Islet of Langerhans (tissue), 1 donor: ENCODE data around the gene DOCK7.
"Not testable (repeated sequence)": the region's sequence is repeated elsewhere in the genome, so short reads cannot be mapped to it uniquely, and the experiment has no call there.

ENCODE experiments used
- FAIRE-seq: peaks from one replicate; lab custom pipeline; 2011; peaks lifted over from hg19 to GRCh38; lab: Jason Lieb, UNC

DOCK7 gene, protein sequence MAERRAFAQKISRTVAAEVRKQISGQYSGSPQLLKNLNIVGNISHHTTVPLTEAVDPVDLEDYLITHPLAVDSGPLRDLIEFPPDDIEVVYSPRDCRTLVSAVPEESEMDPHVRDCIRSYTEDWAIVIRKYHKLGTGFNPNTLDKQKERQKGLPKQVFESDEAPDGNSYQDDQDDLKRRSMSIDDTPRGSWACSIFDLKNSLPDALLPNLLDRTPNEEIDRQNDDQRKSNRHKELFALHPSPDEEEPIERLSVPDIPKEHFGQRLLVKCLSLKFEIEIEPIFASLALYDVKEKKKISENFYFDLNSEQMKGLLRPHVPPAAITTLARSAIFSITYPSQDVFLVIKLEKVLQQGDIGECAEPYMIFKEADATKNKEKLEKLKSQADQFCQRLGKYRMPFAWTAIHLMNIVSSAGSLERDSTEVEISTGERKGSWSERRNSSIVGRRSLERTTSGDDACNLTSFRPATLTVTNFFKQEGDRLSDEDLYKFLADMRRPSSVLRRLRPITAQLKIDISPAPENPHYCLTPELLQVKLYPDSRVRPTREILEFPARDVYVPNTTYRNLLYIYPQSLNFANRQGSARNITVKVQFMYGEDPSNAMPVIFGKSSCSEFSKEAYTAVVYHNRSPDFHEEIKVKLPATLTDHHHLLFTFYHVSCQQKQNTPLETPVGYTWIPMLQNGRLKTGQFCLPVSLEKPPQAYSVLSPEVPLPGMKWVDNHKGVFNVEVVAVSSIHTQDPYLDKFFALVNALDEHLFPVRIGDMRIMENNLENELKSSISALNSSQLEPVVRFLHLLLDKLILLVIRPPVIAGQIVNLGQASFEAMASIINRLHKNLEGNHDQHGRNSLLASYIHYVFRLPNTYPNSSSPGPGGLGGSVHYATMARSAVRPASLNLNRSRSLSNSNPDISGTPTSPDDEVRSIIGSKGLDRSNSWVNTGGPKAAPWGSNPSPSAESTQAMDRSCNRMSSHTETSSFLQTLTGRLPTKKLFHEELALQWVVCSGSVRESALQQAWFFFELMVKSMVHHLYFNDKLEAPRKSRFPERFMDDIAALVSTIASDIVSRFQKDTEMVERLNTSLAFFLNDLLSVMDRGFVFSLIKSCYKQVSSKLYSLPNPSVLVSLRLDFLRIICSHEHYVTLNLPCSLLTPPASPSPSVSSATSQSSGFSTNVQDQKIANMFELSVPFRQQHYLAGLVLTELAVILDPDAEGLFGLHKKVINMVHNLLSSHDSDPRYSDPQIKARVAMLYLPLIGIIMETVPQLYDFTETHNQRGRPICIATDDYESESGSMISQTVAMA (N-terminal part only)

DNA sequence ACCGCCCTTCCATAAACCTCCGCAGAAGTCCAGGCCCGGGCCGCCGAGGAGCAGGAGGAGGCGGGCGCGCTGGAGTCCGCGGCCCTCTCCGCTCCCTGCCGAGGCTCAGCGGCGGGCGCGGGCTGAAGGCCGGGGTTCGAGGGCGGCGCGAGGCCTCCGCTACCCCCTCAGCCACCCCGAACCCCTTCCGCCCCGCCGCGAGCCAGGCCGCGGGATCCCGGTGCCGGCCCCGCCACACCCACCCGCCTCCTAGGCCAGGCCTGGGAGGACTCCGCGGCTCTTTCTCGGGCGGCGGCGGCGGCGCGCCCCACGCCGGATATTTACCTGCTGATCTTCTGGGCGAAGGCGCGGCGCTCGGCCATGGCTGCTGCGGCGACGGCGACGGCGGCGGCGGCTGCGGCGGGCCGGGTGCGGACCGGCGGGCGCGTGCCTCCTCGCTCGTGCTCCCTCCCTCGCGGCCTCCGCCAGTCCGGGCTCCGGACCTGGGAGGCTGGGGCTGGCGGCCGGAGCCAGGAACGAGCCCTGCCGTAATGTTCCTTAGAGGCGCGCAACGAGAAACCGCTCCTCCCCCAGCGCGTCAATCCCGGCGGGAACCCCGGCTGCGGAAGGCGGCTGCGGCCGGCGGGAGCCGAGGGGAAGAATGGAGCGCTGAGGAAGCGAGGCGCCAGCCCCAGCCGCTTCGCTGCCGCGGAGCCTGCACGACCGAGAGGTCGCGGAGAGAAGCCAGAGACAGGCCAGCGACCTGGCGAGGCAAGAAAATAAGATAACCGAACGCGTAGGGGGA lies at the start of gene DOCK7:
DOCK7 (minus strand) TSS at position 484 of the 784 bp plus-strand sequence; CDS start at position 362, 122 bp downstream.
- no peak for FAIRE-seq

DNA sequence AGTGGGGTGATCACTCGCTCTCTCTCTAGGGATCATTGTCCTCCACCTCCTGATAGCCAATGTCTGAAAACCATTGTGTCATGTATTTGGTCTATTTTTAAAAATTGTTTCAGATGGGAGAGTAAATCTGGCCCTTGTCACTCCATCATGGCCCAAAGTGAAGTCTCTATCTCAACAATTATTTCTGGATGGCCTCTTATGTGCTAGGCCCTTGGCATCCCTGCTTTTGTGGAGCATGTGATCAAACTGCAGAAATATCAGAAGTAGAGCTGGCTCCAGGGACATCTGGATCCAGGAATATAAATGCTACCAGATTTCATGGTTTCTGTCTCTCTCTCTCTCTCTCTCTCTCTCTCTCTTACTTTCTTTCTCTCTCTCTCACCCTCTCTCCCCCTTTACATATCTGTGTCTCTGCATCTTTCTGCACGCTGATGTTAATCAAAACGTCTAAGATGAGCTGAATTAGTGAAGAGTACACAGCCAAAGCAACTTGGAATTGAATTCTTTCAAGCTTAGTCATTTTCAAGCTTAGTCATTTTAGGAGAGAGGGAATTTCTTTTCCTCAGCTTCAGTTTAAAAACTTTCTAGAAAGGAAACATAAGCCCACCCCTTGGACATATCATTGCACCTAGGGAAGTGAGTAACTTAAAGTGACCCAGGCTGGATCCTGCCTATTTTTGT lies 47.4 kb upstream of the DOCK7 start:
- no peak for FAIRE-seq

DNA sequence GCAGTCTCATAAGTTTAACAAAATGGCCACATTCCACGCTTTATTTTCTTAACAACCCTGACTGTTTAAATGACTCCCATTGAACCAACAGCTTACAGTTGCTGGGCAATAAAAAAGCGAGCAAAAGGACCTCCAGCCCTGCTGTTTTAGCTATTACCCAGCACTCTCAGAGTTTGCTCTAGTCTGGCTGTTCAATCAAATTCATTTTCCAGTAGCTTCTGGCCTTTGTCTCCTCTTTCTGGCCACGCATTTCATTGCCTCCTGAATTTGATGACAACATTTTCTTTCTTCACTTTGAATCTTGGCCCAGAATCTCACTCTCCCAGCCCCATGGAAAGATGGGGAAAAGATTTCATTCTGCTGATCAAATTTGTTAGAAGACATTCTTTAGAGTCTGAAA lies 44.1 kb upstream of the DOCK7 start:
- FAIRE-seq: peak; percentile 43

DNA sequence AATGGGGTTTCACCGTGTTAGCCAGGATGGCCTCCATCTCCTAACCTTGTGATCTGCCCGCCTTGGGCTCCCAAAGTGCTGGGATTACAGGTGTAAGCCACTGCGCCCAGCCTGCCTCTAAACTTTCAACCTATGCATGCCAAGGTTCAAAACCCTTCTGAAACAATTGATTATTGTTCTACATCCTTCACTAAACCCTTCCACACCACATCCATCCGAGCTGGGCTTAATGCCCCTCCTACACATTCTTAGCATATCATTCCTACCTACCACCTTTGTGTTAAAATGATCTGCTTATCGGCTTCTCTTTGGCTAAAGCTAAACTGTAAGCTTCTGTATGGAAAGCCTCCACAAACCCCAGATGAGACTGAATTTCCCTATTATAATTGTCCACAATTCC lies 40.8 kb upstream of the DOCK7 start:
- no peak for FAIRE-seq

DNA sequence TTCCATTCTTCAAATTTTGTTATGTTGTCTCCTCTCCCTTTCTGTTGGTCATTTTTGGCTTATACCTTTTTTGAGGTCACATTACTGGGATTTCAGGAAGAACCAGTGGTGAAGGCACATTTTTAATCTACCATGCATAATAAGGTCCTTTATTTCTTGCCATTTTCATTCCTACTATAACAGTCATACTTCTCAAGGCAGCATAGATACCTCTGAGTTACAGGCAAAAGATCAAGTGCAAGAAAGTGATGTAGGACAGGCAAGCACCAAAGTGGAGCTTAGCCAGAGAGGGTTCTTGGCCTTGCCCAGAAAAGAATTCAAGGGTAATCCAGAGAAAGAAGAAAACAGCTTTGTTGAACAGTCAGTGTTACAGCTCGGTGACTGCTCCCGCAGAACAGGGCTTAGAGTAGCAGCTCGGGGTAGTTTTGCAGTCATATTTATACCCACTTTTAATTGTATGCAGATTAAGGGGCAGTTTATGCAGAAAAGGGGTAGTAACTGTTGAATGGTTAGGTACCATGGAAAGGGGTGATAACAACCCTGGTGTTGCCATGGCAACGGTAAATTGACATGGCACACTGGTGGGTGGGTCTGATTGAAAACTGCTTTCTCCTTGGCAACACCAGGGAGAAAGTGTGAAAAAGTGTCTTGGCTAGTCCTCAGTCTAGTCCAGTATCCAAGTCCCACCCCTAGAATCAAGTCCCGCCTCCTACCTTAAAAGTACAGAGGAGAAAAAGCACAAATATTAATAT lies 39.6 kb upstream of the DOCK7 start:
- FAIRE-seq: no peak

DNA sequence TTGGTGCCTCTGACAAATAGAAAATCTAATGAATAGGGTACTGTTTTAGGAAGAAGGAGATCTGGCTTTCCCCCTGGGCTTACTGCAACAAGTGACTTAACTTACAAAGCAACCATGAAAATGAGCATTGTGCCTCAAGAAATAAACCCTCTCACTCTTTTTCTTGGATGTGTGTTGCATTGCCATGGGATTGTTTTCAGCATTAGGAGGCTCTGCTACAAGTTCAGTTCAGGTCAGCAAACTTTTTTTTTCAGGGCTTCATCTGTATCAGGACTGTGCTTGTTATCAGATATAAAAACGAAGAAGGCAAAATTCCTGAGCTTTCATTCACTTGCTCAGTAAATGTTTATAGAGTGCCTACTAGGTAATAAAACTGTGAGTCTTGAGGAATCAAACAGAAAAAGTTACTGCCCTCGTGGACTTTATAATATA lies 37.8 kb upstream of the DOCK7 start:
- FAIRE-seq: no peak

DNA sequence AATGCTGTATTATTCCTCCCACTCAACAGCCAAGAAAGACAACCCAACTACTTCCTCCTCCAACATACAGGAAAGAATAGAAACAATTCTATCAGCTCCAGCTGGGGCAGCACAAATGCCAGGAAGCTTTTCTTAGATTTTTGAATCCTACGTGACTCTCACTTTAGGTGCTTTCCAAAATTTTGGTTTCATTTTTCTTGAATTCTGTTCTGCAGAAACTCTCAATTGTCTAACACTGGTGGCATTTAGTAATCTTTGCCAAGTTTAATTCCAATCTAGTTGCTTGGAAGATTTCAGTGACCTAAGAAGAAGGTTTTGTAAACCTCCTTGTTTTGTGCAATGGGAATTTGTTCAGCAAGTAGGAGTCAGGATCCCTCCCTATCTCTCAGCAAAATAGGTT lies 37.1 kb upstream of the DOCK7 start:
- FAIRE-seq: no peak

DNA sequence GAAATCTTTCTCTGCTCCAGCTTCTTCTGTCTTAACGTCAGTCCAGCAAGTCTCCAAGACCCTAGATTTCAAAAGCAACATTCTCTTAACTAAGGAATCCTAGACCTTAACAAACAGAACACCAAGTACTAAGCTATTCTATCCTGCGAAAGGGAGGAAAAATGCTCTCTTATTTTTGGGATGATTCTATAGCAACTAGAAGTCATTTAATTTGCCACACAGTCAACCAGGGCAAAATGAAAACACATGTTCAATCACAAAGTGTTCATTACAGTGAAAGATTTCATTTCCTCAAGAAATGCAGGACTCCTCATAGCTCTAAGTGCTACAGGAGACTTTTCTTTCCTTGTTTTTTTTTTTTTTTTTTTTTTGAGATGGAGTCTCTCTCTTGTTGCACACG lies 36.2 kb upstream of the DOCK7 start:
- no peak for FAIRE-seq

DNA sequence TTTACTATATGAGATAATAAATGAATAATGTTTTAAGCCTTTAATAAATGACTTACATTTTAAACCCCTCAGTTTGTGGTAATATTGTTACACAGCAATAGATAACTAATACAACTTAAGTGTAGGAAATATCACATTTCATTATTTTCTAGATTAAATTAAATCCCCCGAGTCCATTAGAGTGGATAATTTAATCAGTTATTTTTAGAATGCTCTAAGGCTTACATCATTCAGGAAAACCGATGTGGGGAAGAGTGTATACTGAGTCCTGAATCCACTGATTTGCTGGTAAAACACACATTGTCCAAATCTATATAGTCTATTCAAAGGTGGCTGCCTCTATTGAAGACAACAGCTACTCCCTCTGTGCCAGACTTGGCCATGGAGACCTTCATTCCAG lies 35.7 kb upstream of the DOCK7 start:
- no peak for FAIRE-seq

DNA sequence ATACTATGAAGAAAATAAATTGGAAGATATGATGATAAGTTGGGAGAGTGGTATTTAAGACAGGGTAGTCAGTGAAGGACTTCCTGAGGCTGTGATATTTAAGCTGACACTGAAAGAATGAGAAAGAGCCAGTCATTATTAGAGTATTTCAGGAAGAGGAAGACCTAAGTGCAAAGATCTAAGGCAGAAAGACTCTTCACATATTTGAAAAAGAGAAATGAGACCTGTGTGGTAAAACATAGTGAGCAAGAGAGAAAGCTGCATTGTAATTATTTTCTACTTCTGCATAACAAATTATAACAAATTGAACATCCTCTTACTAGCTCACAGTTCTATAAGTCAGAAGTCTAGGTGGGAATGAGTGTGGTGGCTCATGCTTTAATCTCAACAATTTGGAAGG lies 34.6 kb upstream of the DOCK7 start:
- no peak for FAIRE-seq

DNA sequence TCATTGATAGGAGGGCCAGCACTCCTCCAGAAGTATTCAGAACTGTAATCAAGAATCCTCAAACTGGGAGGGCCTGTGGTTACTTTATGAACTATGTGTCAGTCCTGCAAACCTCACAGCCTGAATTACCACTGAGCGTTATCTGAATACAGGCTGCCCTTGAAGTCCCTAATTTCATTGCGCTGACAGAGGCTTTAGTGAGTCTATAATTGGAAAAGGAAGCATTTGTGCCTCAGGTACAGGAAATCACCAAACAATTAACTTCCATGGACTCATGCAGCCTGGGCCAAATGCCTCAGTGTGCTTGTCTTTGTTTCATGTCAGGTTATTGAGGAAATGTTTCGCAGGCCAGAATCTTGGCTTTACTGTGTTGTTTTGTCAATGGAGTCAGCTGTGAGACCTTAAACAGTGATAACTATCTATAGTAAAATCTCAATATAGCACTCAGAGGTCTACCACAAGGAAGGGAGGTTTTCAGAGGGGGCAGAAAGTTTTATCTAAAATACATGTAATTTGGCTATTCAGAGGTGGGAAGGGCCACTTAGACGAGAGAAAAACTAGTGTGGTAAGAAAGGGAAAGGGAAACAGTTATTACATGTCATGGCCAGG lies 32.9 kb upstream of the DOCK7 start:
- FAIRE-seq: no peak

DNA sequence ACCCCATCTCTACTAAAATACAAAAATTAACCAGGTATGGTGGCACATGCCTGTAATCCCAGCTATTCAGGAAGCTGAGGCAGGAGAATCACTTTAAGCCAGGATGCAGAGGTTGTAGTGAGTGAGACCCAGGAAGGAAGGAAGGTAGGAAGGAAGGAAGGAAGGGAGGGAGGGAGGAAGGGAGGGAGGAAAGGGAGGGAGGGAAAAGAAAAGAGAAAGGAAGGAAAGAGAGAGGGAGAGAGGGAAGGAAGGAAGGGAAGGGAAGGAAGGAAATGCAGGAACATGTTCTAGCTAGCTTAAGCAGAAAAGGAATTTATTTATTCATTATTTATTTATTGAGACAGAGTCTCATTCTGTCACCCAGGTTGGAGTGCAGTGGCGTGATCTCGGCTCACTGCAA lies 30.2 kb upstream of the DOCK7 start:
- not testable (repeated sequence) for FAIRE-seq

DNA sequence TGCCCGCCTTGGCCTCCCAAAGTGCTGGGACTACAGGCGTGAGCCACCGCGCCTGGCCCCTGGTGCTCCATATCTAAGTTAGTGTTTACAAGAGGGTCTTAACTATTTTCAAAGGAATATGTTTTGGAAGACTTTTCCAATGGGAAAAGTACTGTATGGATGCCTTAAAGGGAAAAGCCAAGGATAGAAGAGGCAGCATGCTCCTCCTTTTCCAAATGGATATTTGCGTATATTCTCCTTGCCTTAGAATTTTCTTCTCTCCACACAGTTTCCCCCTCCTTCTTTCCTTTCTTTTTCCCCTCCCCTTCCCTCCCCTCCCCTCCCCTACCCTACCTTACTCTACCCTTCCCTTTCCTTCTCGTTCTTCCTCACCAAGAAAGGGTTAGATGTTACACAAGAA lies 29.3 kb upstream of the DOCK7 start:
- FAIRE-seq: no peak

DNA sequence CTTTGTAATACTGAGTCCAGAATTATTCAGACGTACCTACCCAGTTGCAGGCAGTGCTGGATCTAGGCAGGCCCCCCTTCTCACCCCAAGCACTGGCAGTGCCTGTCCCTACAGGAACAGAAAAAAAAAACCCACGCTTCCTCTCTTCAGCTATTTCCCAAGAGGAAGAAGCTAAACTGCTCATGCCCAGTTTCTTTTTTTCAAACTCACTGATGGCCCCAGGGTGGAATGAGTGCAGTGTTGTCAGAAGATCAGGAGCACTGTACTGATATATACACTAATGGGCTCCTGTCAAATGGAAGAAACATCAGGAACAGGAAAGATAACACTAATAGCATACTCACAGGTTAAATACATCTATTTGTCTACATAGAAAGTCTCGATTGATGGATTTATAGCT lies 28.2 kb upstream of the DOCK7 start:
- no peak for FAIRE-seq

DNA sequence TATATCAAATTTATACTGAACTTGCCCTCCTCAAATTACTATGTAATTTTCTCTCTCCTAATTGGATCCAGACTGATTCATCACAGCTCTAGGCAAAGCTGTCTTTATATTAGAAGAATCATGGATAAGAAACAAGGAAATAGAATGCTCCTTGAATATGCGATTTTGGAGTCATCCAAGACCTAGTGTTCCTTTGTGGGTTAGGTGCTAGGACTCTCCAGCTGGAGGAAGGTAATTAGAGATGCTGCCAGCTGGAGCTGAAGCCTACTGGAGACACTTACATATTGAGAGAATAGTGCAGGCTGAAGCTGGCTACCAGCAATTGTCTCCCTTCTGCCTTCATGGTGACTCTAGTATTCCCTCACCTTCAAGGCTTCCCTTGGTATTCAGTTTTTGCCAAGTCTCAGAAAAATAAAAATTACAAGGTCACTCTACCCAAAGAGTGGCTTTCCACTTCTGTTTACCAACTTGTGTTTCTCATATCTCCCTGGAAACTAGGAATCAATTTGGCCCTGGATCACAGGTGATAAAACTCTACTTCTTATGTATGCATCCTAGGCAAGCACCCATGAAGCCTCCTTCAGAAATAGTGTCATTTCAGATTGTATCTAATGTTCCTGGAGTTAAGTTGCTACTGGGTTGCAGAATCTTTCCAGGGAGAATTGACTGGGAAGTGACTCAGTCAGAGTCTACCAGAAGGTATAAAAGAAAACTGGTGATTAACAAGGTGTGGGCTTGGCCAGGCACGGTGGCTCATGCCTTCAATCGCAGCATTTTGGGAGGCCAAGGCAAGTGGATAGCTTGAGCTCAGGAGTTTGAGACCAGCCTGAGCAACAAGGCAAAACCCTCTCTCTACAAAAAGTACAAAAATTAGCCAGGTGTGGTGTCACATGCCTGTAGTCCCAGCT lies 24.4 kb upstream of the DOCK7 start:
- no peak for FAIRE-seq

DNA sequence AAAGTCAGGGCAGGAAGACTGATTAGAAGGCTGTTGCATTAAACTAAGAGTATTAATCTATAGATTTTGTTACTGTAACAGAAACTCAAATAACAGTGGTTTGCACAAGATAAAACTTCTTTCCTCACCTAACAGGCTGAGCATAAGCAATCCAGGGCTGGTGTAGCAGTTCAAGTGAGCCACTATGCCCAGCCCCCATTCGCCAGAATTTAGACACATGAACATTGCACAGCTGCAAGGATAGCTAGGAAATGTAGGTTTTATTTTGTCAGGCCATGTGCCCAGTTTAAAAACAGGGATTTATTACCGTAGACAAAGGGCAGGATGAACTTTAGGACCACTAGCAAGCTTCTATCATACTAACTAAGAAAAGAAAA lies 19.5 kb upstream of the DOCK7 start:
- FAIRE-seq: no peak

DNA sequence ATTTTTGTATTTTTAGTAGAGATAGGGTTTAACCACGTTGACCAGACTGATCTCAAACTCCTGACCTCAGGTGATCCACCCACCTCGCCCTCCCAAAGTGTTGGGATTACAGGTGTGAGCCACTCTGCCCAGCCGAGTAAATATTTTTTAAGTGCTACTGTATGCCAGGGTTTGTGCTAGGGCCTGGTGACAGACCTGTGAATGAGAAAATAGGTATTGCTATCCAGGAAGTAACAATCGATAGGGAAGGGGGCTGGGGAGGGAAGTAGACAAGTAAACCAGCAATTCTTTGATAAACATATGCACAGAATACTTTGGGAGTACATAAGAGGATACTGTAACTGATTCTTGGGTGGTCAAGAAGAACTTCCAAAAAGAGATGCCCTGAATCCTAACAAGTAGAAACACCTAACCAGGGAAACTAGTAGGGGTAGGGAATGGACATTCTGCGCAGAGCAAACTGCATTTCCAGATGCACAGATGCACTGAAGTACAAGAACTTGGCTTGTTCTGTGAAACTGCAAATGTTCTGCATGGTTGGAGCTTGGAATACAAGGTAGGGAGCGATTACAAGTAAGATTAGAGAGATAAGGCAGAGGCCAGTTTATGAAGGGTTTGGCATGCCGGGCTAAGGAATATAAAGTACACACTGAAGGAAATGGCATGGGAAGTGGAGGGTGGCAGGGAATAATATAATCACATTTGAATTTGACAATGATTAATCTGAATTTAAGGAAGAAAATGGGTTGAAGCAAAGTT lies 19.0 kb upstream of the DOCK7 start:
- no peak for FAIRE-seq

DNA sequence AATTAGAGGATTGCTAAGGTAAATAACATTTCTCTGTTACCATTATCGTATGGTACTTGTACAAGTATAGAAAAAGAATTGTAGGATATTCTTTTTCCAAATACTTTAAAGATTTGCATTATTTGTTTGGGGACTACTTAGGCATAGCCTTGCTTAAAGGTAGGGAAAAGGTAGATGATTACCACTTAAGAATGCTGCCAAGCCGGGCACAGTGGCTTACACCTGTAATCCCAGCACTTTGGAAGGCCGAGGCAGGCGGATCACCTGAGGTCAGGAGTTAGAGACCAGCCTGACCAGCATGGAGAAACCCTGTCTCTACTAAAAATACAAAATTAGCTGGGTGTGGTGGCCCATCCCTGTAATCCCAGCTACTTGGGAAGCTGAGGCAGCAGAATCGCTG lies 10.0 kb upstream of the DOCK7 start:
- not testable (repeated sequence) for FAIRE-seq
